ENCODE data around the gene KLHL22. TPM values are rescaled to one million over a fixed set of nuclear protein-coding genes. Genes with fewer than 3 reads are reported as not detected.

KLHL22 gene
- total RNA-seq, 2 donors from 2014 or later = 24.0 to 41.1 TPM

DNA sequence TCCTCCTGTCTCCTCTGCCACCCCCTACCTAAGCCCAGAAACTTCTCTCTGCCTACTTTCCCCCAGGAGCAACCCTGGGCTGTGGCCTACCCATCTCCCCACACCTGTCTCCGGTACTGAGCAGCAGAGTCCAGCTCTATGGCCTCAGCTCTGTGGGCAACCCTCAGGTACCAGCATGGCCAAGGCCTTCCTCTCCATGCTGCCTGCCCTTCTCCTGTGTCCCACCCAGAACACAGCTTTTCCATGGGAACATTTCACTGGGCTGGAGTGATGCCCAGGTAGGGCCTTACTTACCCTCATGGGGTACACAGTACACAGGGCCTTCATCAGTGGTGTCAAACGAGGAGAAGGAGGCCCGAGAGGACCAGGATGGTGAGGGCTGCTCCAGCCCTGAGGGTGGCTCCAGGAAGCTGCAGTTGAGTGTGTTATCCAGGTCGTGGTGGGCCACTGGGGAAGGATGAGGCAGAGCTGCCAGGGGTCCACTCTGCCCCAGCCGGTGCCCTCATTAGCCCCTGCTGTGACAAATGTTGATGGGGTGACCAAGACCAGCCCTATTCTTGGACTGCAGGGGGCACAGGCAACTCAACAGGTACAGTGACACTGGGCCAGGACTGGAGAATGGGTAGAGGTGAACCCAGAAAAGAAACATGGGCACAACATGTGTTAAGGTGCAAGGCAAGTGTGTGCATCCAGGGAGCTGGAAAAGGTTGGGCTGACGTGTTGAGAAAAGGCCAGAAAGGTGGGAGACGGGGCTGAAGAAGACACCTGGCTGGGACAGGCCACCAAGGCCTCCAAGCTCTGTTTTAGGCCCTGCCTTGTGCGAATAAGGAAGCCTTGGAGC, 68.3 kb downstream of the KLHL22 start:
- TF ChIP-seq, protein P1, sequence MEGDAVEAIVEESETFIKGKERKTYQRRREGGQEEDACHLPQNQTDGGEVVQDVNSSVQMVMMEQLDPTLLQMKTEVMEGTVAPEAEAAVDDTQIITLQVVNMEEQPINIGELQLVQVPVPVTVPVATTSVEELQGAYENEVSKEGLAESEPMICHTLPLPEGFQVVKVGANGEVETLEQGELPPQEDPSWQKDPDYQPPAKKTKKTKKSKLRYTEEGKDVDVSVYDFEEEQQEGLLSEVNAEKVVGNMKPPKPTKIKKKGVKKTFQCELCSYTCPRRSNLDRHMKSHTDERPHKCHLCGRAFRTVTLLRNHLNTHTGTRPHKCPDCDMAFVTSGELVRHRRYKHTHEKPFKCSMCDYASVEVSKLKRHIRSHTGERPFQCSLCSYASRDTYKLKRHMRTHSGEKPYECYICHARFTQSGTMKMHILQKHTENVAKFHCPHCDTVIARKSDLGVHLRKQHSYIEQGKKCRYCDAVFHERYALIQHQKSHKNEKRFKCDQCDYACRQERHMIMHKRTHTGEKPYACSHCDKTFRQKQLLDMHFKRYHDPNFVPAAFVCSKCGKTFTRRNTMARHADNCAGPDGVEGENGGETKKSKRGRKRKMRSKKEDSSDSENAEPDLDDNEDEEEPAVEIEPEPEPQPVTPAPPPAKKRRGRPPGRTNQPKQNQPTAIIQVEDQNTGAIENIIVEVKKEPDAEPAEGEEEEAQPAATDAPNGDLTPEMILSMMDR (IDR thresholded peaks at IDR 0.05) = no peak
- Histone ChIP-seq H3K36me3 (peaks cover 36% of the 10 kb centered on the region), H3K27me3 (replicated peaks; ENCODE audit: insufficient read depth) (no peaks in the 10 kb centered on the region), H3K27ac (no peak overlapping the region), H3K9me3 (no peaks in the 10 kb centered on the region), H3K4me3 (no peak overlapping the region), H3K4me1 (ENCODE audit: control insufficient read depth in 1 of 2, low read depth in 2 of 2) (peaks cover 10 to 44% of the 10 kb centered on the region in 2 donors)
- DNase-seq (ENCODE audit: low spot score) (no peak), ATAC-seq (ENCODE audit: insufficient number of reproducible peaks, low FRiP score, low read depth) (no peak)

DNA sequence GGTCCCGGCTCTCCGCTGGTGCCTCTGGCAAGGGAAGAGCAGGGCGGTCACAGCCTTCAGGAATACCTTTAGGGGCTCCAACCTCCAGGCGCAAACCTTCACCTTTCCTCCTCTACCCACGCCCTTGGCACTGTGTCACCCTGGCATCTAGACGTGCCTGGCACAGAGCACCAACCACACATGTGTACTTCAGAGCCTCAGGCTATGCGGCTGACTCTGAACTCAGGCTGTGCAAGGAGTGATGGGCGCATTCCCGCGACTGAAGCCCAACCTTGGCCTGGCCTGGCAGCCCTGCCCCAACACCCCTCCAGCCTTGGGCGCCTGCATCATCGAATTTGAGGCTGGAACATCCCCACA, 69.4 kb downstream of the KLHL22 start:
- Histone ChIP-seq H3K27ac (no peak overlapping the region), H3K4me1 (ENCODE audit: control insufficient read depth in 1 of 2, low read depth in 2 of 2) (peaks cover 10 to 39% of the 10 kb centered on the region in 2 donors), H3K27me3 (replicated peaks; ENCODE audit: insufficient read depth) (no peaks in the 10 kb centered on the region), H3K4me3 (no peak overlapping the region), H3K36me3 (peaks cover 36% of the 10 kb centered on the region), H3K9me3 (no peaks in the 10 kb centered on the region)
- no peak for ATAC-seq (ENCODE audit: insufficient number of reproducible peaks, low FRiP score, low read depth)
- DNase-seq (ENCODE audit: low spot score) = no peak
- TF ChIP-seq, protein P1 (IDR thresholded peaks at IDR 0.05) = no peak

DNA sequence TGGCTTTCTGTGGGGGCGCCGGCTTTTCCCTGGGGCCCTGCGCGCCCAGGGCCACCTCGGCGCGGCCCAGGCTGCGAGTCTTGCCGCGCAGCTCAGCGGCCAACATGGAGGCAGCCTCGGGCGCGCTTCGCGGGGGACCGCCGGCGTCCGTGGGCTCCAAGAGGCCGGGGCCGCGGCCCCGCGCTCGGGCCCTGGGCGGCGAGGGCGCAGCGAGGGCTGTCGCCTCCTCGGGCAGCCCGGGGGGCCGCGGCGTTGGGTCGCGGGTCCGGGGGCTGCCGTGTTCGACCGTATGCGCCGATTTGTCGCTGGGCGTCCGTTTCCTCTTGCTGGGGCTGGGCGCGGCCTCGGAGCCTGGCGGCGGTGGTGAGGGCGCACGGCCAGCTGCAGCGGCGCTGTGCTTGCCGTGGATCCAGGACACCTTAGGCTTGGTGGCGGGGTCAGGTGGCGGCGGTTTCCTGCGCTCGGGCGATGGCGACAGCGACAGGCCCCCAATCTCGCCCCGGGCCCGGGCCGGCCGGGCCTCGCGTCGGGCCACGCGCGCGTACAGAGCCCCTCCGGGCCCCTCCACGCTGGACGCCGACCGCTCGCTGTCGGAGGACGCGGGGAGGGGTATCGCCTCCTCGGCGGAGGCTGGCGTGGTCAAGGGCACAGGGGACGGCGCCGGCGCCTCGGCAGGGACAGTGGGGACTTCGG, 69.9 kb downstream of the KLHL22 start:
- Histone ChIP-seq H3K9me3 (no peaks in the 10 kb centered on the region), H3K27ac (no peak overlapping the region), H3K4me3 (no peak overlapping the region), H3K27me3 (replicated peaks; ENCODE audit: insufficient read depth) (no peaks in the 10 kb centered on the region), H3K36me3 (peaks cover 36% of the 10 kb centered on the region), H3K4me1 (ENCODE audit: control insufficient read depth in 1 of 2, low read depth in 2 of 2) (peaks cover 10 to 34% of the 10 kb centered on the region in 2 donors)
- TF ChIP-seq, protein P1 (IDR thresholded peaks at IDR 0.05) = no peak
- no peak for ATAC-seq (ENCODE audit: insufficient number of reproducible peaks, low FRiP score, low read depth)
- DNase-seq (ENCODE audit: low spot score) = no peak

DNA sequence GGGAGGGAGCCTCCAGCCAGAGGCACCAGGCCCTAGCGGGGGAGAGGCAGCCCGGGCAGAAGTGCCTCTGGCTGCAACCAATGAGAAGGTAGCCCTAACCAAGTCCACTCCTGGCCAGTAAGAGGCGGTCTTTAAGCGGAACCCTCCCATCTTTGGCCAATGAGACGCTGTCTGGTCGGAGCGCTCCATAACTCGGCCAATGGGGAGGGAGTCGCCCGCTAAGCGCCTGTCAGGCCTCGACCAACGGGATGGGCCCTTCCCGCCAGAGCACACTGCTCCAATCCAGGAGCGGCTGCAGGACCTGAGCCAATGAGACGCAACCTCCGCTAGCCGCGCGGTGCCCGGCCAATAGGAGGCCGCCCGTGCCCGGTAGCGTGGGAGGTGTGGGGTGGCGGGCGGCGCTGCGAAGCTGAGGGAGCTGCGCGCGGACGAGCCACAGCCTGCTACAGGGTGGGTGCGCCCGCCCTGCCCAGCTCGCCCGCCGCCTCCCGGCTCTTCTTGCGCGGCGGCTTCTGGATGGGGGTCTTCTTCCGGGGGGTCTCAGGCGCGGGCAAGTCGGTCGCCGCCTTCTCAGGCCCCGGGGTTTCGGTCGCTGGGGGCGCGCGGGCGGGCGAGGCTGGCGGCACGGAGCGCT, 70.5 kb downstream of the KLHL22 start:
- no peak overlapping the region for H3K27ac ChIP-seq

More for the DNA sequence above, 70.5 kb downstream of the KLHL22 start:
- DNase-seq (ENCODE audit: low spot score) (no peak), ATAC-seq (ENCODE audit: insufficient number of reproducible peaks, low FRiP score, low read depth) (no peak)
- Histone ChIP-seq H3K36me3 (peaks cover 36% of the 10 kb centered on the region), H3K27me3 (replicated peaks; ENCODE audit: insufficient read depth) (no peaks in the 10 kb centered on the region), H3K4me3 (no peak overlapping the region), H3K9me3 (no peaks in the 10 kb centered on the region), H3K4me1 (ENCODE audit: control insufficient read depth in 1 of 2, low read depth in 2 of 2) (peaks cover 10 to 33% of the 10 kb centered on the region in 2 donors)
- TF ChIP-seq, protein P1 (IDR thresholded peaks at IDR 0.05) = no peak

Data from thoracic aorta (tissue), 2 donors.